K562 (cell line): ENCODE measurements around the gene MECP2. TPM values are rescaled to one million over a fixed set of nuclear protein-coding genes. Genes with fewer than 3 reads are reported as not detected.

ENCODE experiments used
- MED1 ChIP-seq: sonication (generic); formaldehyde crosslinking; IDR thresholded peaks from 2 replicates; pipeline ENCODE4 v1.8.1; 2023; ENCODE audit warnings: missing genetic modification reagents, borderline replicate concordance
- ZNF318 ChIP-seq, 2 experiments: fragments of 450-650 bp; IDR thresholded peaks; 2 replicates each; pipeline ENCODE4 v1.6.1; 2016; ENCODE audit warnings: mild to moderate bottlenecking in 2 of 2, borderline replicate concordance in 1 of 2, low read depth in 1 of 2, moderate library complexity in 1 of 2
- polyA plus RNA-seq, 8 experiments: library from polyadenylated mRNA; depleted of rRNA in 4 of 8; stranded (reverse) in 5 of 8; unstranded in 3 of 8; fragments of >200 nt; fragmentation: Nextera tagmentation in 2 of 8; fragmentation: Illumina TruSeq in 1 of 8; extraction: Ambion mirVana in 2 of 8; extraction: Trizol in 1 of 8; gene quantifications; 2 replicates each; pipeline versions ENCODE4 v1.2.1 to v1.2.3, GENCODE V29; 2011 to 2014; ENCODE audit warnings: inconsistent platforms in 1 of 8, missing spikeins in 1 of 8
- total RNA-seq, 7 experiments: library from RNA; depleted of rRNA in 6 of 7; stranded (reverse); fragments of >200 nt in 6 of 7; fragmentation: Illumina TruSeq in 2 of 7; extraction: Trizol in 2 of 7; gene quantifications; 2 replicates each; pipeline versions ENCODE4 v1.2.1 to v1.2.3, GENCODE V29; 2011 to 2021; ENCODE audit warnings: low replicate concordance in 1 of 7

MECP2 gene
- total and polyA plus RNA-seq, 9 of the 15 experiments (the other 6 are each of a cell fraction or from before 2014, with no cell fraction given): 2.1 to 50.9 (median 30.5) TPM

- TF ChIP-seq ZNF318 (IDR thresholded peaks at IDR 0.05; ENCODE audit: borderline replicate concordance in 1 of 2, low read depth in 1 of 2) (no peak), MED1 (CRISPR knock-in tag) (no peak)
- TF ChIP-seq, all 486 proteins: peak for 0
Observed at GRCh38 chrX:154008521-154008920, 89.0 kb downstream of the MECP2 start (continued).
